Measurements from ENCODE around the gene RPL38.

The RPL38 gene

DNA sequence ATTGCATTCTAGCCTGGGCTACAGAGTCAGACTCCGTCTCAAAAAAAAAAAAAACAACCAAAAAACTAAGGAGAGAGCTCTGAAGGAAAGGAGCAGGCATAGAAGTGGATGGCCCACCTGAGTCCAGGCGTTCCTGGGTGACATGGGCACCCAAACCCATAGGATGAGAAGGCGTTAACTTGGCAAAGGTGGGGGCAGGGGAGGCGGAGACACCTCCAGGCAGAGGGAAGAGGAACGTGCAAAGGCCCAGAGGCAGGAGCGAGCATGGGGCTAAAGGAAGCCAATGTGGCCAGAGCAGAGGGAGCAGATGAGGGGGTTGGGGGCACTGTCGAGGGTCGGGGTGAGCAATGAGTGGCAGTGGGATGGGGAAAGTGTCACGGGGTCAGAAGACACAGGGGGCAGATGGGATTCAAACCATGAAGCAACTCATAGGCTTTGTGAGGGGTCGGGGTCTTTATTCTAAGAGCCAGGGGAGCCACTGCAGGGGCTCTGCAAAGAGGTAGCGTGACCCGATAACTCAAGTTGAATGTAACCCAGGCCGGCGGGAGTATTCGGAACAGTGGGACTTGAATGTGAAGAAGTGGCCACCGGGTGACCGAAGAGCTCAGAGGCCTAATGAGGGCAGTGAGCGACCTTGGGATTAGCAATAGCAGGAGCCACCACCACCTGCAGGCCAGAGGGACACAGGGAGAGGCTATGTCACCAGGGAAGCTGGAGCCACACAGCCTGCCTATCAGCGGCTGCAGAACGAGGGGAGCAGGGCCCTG lies 21.7 kb downstream of the RPL38 start:
- no peak overlapping the region for H3K4me3 ChIP-seq (ENCODE audit: low read depth, low read length)
- TF ChIP-seq, protein P1, sequence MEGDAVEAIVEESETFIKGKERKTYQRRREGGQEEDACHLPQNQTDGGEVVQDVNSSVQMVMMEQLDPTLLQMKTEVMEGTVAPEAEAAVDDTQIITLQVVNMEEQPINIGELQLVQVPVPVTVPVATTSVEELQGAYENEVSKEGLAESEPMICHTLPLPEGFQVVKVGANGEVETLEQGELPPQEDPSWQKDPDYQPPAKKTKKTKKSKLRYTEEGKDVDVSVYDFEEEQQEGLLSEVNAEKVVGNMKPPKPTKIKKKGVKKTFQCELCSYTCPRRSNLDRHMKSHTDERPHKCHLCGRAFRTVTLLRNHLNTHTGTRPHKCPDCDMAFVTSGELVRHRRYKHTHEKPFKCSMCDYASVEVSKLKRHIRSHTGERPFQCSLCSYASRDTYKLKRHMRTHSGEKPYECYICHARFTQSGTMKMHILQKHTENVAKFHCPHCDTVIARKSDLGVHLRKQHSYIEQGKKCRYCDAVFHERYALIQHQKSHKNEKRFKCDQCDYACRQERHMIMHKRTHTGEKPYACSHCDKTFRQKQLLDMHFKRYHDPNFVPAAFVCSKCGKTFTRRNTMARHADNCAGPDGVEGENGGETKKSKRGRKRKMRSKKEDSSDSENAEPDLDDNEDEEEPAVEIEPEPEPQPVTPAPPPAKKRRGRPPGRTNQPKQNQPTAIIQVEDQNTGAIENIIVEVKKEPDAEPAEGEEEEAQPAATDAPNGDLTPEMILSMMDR (IDR thresholded peaks at IDR 0.05; ENCODE audit: borderline replicate concordance, insufficient read depth, low read depth, low read length): no peak

DNA sequence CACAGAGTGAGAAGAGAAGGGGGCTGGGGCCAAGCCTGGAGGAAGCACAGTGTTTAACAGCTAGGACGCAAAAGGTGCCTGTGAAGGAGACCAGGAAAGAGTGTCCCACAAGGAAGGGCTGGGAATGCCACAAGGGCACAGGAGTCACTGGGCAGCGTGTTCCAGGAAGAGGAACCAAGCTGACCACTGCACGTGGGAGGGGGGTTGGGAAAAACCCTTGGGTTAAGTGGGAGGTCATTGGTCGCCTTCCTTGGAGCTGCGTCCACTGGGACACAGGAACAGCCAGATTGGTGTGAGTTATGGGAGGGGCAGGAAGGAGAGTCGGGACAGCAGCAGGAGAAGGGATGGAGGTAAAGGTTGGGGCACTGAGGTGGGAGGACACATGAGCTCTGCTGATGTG lies 22.8 kb downstream of the RPL38 start:
- TF ChIP-seq, protein P1 (IDR thresholded peaks at IDR 0.05; ENCODE audit: borderline replicate concordance, insufficient read depth, low read depth, low read length): no peak
- H3K4me3 ChIP-seq (ENCODE audit: low read depth, low read length): no peak overlapping the region

DNA sequence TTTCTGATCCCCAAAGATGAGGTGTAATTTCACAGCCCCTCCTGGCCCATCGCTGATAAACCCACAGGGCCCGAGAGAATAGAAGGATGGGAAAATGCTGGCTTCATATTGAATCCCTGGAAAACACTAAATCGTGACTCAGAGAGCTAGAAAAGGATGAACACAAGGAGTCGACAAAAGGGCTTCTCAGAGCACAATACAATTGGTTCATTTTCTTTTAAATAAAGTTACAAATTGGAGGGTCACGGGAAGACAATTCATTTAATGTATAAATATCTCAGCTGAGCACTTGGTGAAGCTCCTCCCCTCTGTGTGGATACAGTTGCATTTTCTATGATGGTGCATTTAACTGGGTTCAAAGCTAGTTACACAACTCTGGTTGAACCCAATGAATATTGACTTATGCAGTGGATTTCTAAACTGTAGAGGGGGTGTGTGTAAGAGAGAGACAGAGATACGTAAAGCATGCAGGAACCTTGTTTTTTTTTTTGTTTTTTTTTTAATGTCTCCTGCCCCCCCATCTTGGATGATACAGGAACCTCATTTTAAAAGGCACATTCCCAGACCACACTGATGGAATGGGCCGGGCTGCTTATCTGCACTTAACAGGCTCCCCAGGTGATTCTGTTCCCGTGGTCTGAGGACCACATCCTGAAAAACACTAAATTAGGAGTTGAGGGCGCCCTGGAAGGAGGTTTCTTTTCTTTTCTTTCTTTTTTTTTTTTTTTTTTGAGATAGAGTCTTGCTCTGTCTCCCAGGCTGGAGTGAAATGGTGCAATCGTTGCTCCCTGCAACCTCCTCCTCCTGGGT lies 24.0 kb downstream of the RPL38 start:
- no peak overlapping the region for H3K4me3 ChIP-seq (ENCODE audit: low read depth, low read length)
- TF ChIP-seq, protein P1 (IDR thresholded peaks at IDR 0.05; ENCODE audit: borderline replicate concordance, insufficient read depth, low read depth, low read length): no peak

DNA sequence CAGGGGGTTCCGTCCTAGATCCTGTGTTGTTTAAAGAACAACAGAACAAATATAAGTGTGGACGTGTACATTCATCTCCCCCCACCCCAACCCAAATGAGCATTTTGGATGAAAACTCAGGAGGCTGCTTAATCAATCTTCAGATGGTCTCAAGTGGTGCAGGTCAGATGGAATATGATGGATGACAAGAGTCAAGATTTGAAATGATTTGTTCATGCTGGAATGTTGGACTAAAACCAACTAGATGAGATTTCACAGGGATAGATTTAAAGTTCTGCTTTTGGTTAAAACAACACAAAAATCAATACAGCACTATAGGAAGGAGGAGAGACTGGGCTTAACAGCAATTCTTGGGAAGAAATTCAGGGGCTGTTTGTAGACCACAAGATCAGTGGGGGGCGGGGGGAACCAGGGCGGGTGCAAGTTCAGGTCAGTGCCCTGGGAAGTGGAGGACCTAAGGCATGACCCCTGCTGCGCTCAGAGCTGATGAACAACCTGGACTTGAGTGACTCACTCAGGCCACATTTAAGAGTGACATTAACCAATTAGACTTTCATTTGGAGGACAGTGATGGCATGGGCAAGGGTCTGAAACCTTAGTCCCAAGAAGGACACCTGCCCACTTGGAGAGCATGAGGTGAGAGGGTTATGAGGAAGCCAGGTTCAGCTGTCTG lies 25.0 kb downstream of the RPL38 start:
- H3K4me3 ChIP-seq (ENCODE audit: low read depth, low read length): no peak overlapping the region
- TF ChIP-seq, protein P1 (IDR thresholded peaks at IDR 0.05; ENCODE audit: borderline replicate concordance, insufficient read depth, low read depth, low read length): no peak

DNA sequence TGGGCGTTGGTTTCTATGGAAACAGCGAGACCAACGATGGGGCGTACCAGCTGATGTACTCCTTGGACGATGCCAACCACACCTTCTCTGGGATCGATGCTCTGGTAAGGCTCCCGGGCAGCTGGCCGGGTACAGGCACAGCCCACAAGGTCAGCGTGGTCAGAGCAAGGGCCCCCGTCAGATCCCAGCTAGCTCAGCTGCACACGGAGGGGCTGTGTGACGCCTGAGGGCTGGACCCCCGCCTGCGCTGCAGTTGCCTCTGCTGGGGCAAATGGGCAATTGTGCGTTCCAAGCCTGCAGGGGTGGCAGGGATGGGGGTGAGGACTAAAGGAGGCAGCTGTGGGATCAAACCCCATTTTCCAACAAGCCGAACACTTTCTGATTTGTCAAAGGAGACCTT lies 27.4 kb downstream of the RPL38 start:
- H3K4me3 ChIP-seq (ENCODE audit: low read depth, low read length): no peak overlapping the region
- TF ChIP-seq, protein P1 (IDR thresholded peaks at IDR 0.05; ENCODE audit: borderline replicate concordance, insufficient read depth, low read depth, low read length): no peak

DNA sequence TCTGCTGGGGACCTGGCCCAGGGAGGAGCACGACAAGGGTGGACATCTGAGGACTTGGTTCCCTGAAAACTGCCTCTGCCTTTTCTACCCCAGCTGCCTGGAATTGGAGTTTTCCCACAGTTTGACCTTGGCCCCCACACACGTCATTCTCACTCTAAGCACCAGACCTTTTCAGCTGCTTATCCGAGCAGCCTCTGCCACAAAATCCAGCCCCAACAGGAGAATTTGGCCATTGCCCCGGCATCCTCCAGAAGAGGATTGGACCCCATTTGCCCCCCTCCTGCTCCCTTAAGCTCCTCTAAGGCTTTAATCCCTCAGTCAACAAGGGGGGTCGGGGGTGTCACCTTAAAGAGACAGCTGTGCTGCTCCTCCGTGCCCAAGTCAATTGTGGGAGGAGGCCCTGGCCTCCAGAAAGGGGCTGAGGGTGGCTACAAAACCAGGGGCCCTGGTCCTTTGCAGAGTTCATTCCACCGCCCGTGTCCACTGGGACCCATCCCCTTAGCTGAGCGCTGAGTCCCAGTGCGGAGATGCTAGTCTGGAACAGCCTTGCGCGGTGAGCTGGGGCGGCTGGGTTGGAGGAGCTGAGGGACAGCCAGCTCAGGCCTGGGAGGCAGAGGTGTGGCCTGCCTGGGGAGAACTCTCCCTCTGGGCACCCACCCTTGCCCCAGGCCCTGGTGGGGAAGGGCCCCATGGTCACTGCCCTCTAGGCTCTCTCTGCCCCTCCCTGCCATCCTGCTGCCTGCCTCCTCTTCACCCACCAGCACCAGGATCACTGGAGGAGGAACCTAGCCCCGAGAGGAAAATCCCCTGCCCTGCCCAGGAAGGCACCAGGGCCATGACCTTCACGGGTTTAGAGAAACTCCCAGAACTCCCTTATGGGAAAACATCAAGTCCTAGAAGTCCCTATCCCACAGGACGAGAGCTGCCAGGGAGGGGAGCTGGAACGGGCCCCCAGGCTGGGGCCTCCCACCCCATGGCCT lies 28.7 kb downstream of the RPL38 start:
- TF ChIP-seq, protein P1 (IDR thresholded peaks at IDR 0.05; ENCODE audit: borderline replicate concordance, insufficient read depth, low read depth, low read length): no peak
- H3K4me3 ChIP-seq (ENCODE audit: low read depth, low read length): no peak overlapping the region
